ENCODE measurements around the gene RTEL1.

The RTEL1 gene

GRCh38 chr20:63691711-63692435 is 33.8 kb downstream of the RTEL1 start:
- DNase-seq: no peak

- no peak for DNase-seq
Measured at GRCh38 chr20:63692436-63693082, 34.4 kb downstream of the RTEL1 start.

- DNase-seq: no peak
Measured at GRCh38 chr20:63693083-63693732, 35.1 kb downstream of the RTEL1 start.

- DNase-seq: no peak
Measured at GRCh38 chr20:63693733-63694583, 35.8 kb downstream of the RTEL1 start.

GRCh38 chr20:63694584-63695423 is 36.7 kb downstream of the RTEL1 start:
- DNase-seq: no peak

- no peak for DNase-seq
Measured at GRCh38 chr20:63695424-63696305, 37.6 kb downstream of the RTEL1 start.

GRCh38 chr20:63696306-63696627 is 38.2 kb downstream of the RTEL1 start:
- no peak for DNase-seq

GRCh38 chr20:63696628-63697356 is 38.7 kb downstream of the RTEL1 start, which contains the start of gene TNFRSF6B:
Gene TNFRSF6B (plus strand): TSS chr20:63696652. CDS start chr20:63696768, 116 bp downstream.
- DNase-seq: no peak

GRCh38 chr20:63697357-63697867 is 39.3 kb downstream of the RTEL1 start:
- DNase-seq: no peak

- DNase-seq: no peak
Measured at GRCh38 chr20:63697868-63698545, 39.9 kb downstream of the RTEL1 start.

GRCh38 chr20:63698739-63699465 is 40.8 kb downstream of the RTEL1 start:
- DNase-seq: no peak

GRCh38 chr20:63699466-63700198 is 41.5 kb downstream of the RTEL1 start:
- no peak for DNase-seq

- DNase-seq: no peak
Measured at GRCh38 chr20:63700199-63701050, 42.3 kb downstream of the RTEL1 start.

- DNase-seq: no peak
Measured at GRCh38 chr20:63701051-63701328, 42.9 kb downstream of the RTEL1 start.

GRCh38 chr20:63701329-63702035 is 43.4 kb downstream of the RTEL1 start:
- no peak for DNase-seq

GRCh38 chr20:63702036-63702665 is 44.0 kb downstream of the RTEL1 start:
- DNase-seq: no peak

Measured in NCI-H1436 treated with DMSO at 0.1 percent for 48 hours (cell line).